ENCODE results near the gene KRTAP10-3. TPM values are rescaled to one million over a fixed set of nuclear protein-coding genes. Genes with fewer than 3 reads are reported as not detected.

Gene KRTAP10-3
- total and polyA plus RNA-seq, 2 donors (not counting 3 experiments of a cell fraction or from before 2014, with no cell fraction given), result not detected

DNA sequence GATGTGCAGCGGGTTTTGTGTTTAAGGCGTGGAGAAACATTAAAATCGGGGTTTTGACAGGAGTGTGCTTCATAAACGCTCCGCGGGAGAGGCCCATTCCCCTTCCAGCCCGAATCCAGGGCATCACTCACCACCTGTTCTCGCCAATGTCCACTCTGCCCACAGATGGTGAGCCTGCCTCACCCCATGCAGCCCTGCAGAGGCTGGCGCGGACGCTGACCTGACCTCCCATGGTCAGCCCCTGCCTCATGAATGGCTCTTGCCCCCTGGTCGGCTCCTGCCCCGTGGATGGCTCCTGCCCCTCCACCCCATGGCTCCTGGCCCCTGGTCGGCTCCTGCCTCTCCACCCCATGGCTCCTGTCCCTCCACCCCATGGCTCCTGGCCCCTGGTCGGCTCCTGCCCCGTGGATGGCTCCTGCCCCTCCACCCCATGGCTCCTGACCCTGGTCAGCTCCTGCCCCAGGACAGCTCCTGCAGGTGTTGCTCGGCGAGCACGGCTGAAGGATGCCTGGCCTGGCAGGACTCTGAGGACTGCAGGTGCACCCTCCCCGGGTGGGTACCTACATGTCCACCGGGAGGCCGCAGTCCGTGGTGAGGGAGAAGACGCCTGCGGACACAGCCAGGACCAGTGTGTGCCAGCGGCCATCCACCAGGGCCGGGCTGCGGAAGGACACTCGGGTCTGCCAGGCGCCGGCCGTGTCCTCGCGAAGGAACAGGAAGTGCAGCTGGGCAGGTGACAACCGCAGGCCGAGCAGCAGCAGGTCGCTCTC is 25.3 kb downstream of the KRTAP10-3 start:
- Histone ChIP-seq H2AFZ (ENCODE audit: low read depth, low read length) (no peak overlapping the region), H3K9me3 (replicated peaks; ENCODE audit: control insufficient read depth, insufficient read depth, low read length) (no peaks in the 10 kb centered on the region), H3K79me2 (ENCODE audit: control insufficient read depth, insufficient read depth, low read length) (no peaks in the 10 kb centered on the region), H4K20me1 (replicated peaks; ENCODE audit: control insufficient read depth, extremely low read depth, insufficient read depth, low read length) (no peaks in the 10 kb centered on the region), H3K27ac (ENCODE audit: insufficient read depth, low read depth, low read length) (no peak overlapping the region), H3K9me1 (replicated peaks; ENCODE audit: control insufficient read depth, extremely low read depth, insufficient read depth, low read length) (no peaks in the 10 kb centered on the region), H3K36me3 (ENCODE audit: control insufficient read depth in 2 of 2, extremely low read depth in 1 of 2, insufficient read depth in 2 of 2, low read length in 2 of 2) (no peaks in the 10 kb centered on the region), H3K4me1 (ENCODE audit: control insufficient read depth, extremely low read depth, insufficient read depth, low read length) (no peaks in the 10 kb centered on the region), H3K4me2 (ENCODE audit: insufficient read depth, low read length) (no peak overlapping the region), H3K27me3 (ENCODE audit: control insufficient read depth in 2 of 2, insufficient read depth in 2 of 2, low read length in 2 of 2) (peaks cover 0 to 3% of the 10 kb centered on the region in 2 experiments), H3K9ac (replicated peaks; ENCODE audit: extremely low read depth, insufficient read depth, low read length) (no peak overlapping the region), H3K4me3 (replicated peaks in 1 of 3; ENCODE audit: insufficient read depth in 1 of 3, low read depth in 1 of 3, low read length in 3 of 3) (no peak overlapping the region)
- intact Hi-C loops (cut with micrococcal nuclease) (no loop called here), dilution Hi-C loops (cut with MboI; ENCODE audit: extremely low pct_ligation_motif_present, low sequenced_read_pairs) (no loop called here)
- CTCF ChIA-PET, result no interaction called here
- FAIRE-seq (no peak), DNase-seq (ENCODE audit: low read depth, low spot score) (no peak)
- no TSS peak for BruUV-seq (replicated peaks)
- TF ChIP-seq GATA2 (IDR thresholded peaks at IDR 0.05; ENCODE audit: insufficient read depth, insufficient read length, low read depth, low read length), result no peak
- TF ChIP-seq POLR2A (IDR thresholded peaks at IDR 0.05; ENCODE audit: low read depth, low read length), result no peak
- TF ChIP-seq FOS (IDR thresholded peaks at IDR 0.05; ENCODE audit: borderline replicate concordance, insufficient read depth, low read length), result no peak
- no peak for TF ChIP-seq MYC (IDR thresholded peaks at IDR 0.05; ENCODE audit: low read depth, low read length)
- TF ChIP-seq, protein P1, sequence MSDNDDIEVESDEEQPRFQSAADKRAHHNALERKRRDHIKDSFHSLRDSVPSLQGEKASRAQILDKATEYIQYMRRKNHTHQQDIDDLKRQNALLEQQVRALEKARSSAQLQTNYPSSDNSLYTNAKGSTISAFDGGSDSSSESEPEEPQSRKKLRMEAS (IDR thresholded peaks at IDR 0.05; ENCODE audit: insufficient read depth, insufficient read length), result no peak
- POLR2A ChIA-PET, result no interaction called here

DNA sequence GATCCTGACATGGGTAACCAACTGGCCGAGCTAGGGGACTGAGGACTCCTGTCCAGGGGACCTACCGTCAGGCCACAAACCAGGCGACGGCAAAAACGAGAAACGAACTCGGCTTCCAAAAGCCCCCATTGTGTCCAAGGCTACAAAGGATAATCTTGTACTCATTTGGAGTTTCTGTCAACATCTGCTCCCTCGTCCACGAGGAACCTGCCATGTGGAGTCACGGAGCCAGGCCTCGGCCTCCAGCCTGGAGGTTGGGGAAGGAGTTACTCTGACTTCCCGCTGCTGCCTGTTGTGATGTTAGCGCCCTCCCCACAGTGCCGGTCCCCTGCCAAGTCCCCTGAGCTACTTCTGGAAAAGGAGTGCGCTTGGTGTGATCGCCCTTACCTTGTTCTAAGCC is 25.9 kb downstream of the KRTAP10-3 start:
- dilution Hi-C loops (cut with MboI; ENCODE audit: extremely low pct_ligation_motif_present, low sequenced_read_pairs) (no loop called here), intact Hi-C loops (cut with micrococcal nuclease) (no loop called here)
- Histone ChIP-seq H3K9me3 (replicated peaks; ENCODE audit: control insufficient read depth, insufficient read depth, low read length) (no peaks in the 10 kb centered on the region), H4K20me1 (replicated peaks; ENCODE audit: control insufficient read depth, extremely low read depth, insufficient read depth, low read length) (no peaks in the 10 kb centered on the region), H3K4me1 (ENCODE audit: control insufficient read depth, extremely low read depth, insufficient read depth, low read length) (no peaks in the 10 kb centered on the region), H3K27me3 (ENCODE audit: control insufficient read depth in 2 of 2, insufficient read depth in 2 of 2, low read length in 2 of 2) (peaks cover 0 to 3% of the 10 kb centered on the region in 2 experiments), H2AFZ (ENCODE audit: low read depth, low read length) (no peak overlapping the region), H3K79me2 (ENCODE audit: control insufficient read depth, insufficient read depth, low read length) (no peaks in the 10 kb centered on the region), H3K4me2 (ENCODE audit: insufficient read depth, low read length) (no peak overlapping the region), H3K27ac (ENCODE audit: insufficient read depth, low read depth, low read length) (no peak overlapping the region), H3K9me1 (replicated peaks; ENCODE audit: control insufficient read depth, extremely low read depth, insufficient read depth, low read length) (no peaks in the 10 kb centered on the region), H3K36me3 (ENCODE audit: control insufficient read depth in 2 of 2, extremely low read depth in 1 of 2, insufficient read depth in 2 of 2, low read length in 2 of 2) (no peaks in the 10 kb centered on the region), H3K4me3 (replicated peaks in 1 of 3; ENCODE audit: insufficient read depth in 1 of 3, low read depth in 1 of 3, low read length in 3 of 3) (no peak overlapping the region), H3K9ac (replicated peaks; ENCODE audit: extremely low read depth, insufficient read depth, low read length) (no peak overlapping the region)
- DNase-seq (ENCODE audit: low read depth, low spot score) (no peak), FAIRE-seq (no peak)
- TF ChIP-seq, protein P2, sequence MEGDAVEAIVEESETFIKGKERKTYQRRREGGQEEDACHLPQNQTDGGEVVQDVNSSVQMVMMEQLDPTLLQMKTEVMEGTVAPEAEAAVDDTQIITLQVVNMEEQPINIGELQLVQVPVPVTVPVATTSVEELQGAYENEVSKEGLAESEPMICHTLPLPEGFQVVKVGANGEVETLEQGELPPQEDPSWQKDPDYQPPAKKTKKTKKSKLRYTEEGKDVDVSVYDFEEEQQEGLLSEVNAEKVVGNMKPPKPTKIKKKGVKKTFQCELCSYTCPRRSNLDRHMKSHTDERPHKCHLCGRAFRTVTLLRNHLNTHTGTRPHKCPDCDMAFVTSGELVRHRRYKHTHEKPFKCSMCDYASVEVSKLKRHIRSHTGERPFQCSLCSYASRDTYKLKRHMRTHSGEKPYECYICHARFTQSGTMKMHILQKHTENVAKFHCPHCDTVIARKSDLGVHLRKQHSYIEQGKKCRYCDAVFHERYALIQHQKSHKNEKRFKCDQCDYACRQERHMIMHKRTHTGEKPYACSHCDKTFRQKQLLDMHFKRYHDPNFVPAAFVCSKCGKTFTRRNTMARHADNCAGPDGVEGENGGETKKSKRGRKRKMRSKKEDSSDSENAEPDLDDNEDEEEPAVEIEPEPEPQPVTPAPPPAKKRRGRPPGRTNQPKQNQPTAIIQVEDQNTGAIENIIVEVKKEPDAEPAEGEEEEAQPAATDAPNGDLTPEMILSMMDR (IDR thresholded peaks at IDR 0.05; ENCODE audit: extremely low read depth in 1 of 2, insufficient read depth in 1 of 2, low read depth in 1 of 2, low read length in 2 of 2), result no peak
- BruUV-seq (replicated peaks), result no TSS peak
- CTCF ChIA-PET, result interaction anchor here (1.5 kb wide), 1 partner anchor 15 kb away, joined by 3 read pairs; no protein-coding TSS in a partner anchor
- POLR2A ChIA-PET, result no interaction called here
